ENCODE measurements around the gene LINGO3.

LINGO3 gene

GRCh38 chr19:2321565-2322283 is 13.8 kb upstream of the LINGO3 start:
- no peak for FAIRE-seq
- DNase-seq (ENCODE audit: insufficient read length): no peak
- TF ChIP-seq TAF1 (IDR thresholded peaks at IDR 0.05; ENCODE audit: borderline replicate concordance, low read depth, low read length): no peak
- TF ChIP-seq POLR2A (IDR thresholded peaks at IDR 0.05; ENCODE audit: low read depth, low read length): no peak
- no peak for TF ChIP-seq POLR2AphosphoS5 (IDR thresholded peaks at IDR 0.05; ENCODE audit: low read depth, low read length)

- no peak for FAIRE-seq
Observed at GRCh38 chr19:2320939-2321338, 13.0 kb upstream of the LINGO3 start.

GRCh38 chr19:2320049-2320448 is 12.1 kb upstream of the LINGO3 start:
- DNase-seq (ENCODE audit: insufficient read length) (no peak), FAIRE-seq (no peak)
- no peak for TF ChIP-seq POLR2AphosphoS5 (IDR thresholded peaks at IDR 0.05; ENCODE audit: low read depth, low read length)
- no peak for TF ChIP-seq POLR2A (IDR thresholded peaks at IDR 0.05; ENCODE audit: low read depth, low read length)
- no peak for TF ChIP-seq TAF1 (IDR thresholded peaks at IDR 0.05; ENCODE audit: borderline replicate concordance, low read depth, low read length)

More at GRCh38 chr19:2320939-2321338, 13.0 kb upstream of the LINGO3 start:
- no peak for DNase-seq (ENCODE audit: insufficient read length)
- TF ChIP-seq TAF1 (IDR thresholded peaks at IDR 0.05; ENCODE audit: borderline replicate concordance, low read depth, low read length) (no peak), POLR2A (IDR thresholded peaks at IDR 0.05; ENCODE audit: low read depth, low read length) (peak; percentile 34; the same call in 1 of the 2 replicates), POLR2AphosphoS5 (IDR thresholded peaks at IDR 0.05; ENCODE audit: low read depth, low read length) (peak; percentile 60)

GRCh38 chr19:2319551-2319950 is 11.6 kb upstream of the LINGO3 start:
- TF ChIP-seq POLR2AphosphoS5 (IDR thresholded peaks at IDR 0.05; ENCODE audit: low read depth, low read length) (no peak), TAF1 (IDR thresholded peaks at IDR 0.05; ENCODE audit: borderline replicate concordance, low read depth, low read length) (no peak), POLR2A (IDR thresholded peaks at IDR 0.05; ENCODE audit: low read depth, low read length) (no peak)
- DNase-seq (ENCODE audit: insufficient read length) (no peak), FAIRE-seq (no peak)

GRCh38 chr19:2318923-2319322 is 11.0 kb upstream of the LINGO3 start:
- TF ChIP-seq TAF1 (IDR thresholded peaks at IDR 0.05; ENCODE audit: borderline replicate concordance, low read depth, low read length) (no peak), POLR2A (IDR thresholded peaks at IDR 0.05; ENCODE audit: low read depth, low read length) (no peak), POLR2AphosphoS5 (IDR thresholded peaks at IDR 0.05; ENCODE audit: low read depth, low read length) (no peak)
- FAIRE-seq (no peak), DNase-seq (ENCODE audit: insufficient read length) (no peak)

- no peak for TF ChIP-seq POLR2AphosphoS5 (IDR thresholded peaks at IDR 0.05; ENCODE audit: low read depth, low read length)
- no peak for TF ChIP-seq TAF1 (IDR thresholded peaks at IDR 0.05; ENCODE audit: borderline replicate concordance, low read depth, low read length)
- TF ChIP-seq POLR2A (IDR thresholded peaks at IDR 0.05; ENCODE audit: low read depth, low read length): no peak
- DNase-seq (ENCODE audit: insufficient read length) (no peak), FAIRE-seq (no peak)
Observed at GRCh38 chr19:2317756-2318155, 9.8 kb upstream of the LINGO3 start.

GRCh38 chr19:2317300-2317699 is 9.3 kb upstream of the LINGO3 start:
- no peak for FAIRE-seq
- DNase-seq (ENCODE audit: insufficient read length): no peak
- TF ChIP-seq POLR2AphosphoS5 (IDR thresholded peaks at IDR 0.05; ENCODE audit: low read depth, low read length) (no peak), POLR2A (IDR thresholded peaks at IDR 0.05; ENCODE audit: low read depth, low read length) (no peak), TAF1 (IDR thresholded peaks at IDR 0.05; ENCODE audit: borderline replicate concordance, low read depth, low read length) (no peak)

GRCh38 chr19:2315818-2316353 is 7.9 kb upstream of the LINGO3 start:
- FAIRE-seq (peak; percentile 54), DNase-seq (ENCODE audit: insufficient read length) (no peak)

GRCh38 chr19:2315121-2315817 is 7.3 kb upstream of the LINGO3 start:
- DNase-seq (ENCODE audit: insufficient read length) (no peak), FAIRE-seq (no peak)
- TF ChIP-seq POLR2A (IDR thresholded peaks at IDR 0.05; ENCODE audit: low read depth, low read length): no peak
- TF ChIP-seq TAF1 (IDR thresholded peaks at IDR 0.05; ENCODE audit: borderline replicate concordance, low read depth, low read length): no peak
- TF ChIP-seq POLR2AphosphoS5 (IDR thresholded peaks at IDR 0.05; ENCODE audit: low read depth, low read length): no peak

More at GRCh38 chr19:2315818-2316353, 7.9 kb upstream of the LINGO3 start:
- TF ChIP-seq POLR2A (IDR thresholded peaks at IDR 0.05; ENCODE audit: low read depth, low read length) (no peak), TAF1 (IDR thresholded peaks at IDR 0.05; ENCODE audit: borderline replicate concordance, low read depth, low read length) (no peak), POLR2AphosphoS5 (IDR thresholded peaks at IDR 0.05; ENCODE audit: low read depth, low read length) (no peak)

GRCh38 chr19:2312820-2313501 is 5.0 kb upstream of the LINGO3 start:
- TF ChIP-seq POLR2A (IDR thresholded peaks at IDR 0.05; ENCODE audit: low read depth, low read length) (no peak), POLR2AphosphoS5 (IDR thresholded peaks at IDR 0.05; ENCODE audit: low read depth, low read length) (no peak), TAF1 (IDR thresholded peaks at IDR 0.05; ENCODE audit: borderline replicate concordance, low read depth, low read length) (no peak)
- FAIRE-seq (no peak), DNase-seq (ENCODE audit: insufficient read length) (no peak)

GRCh38 chr19:2311093-2311492 is 3.1 kb upstream of the LINGO3 start:
- TF ChIP-seq POLR2AphosphoS5 (IDR thresholded peaks at IDR 0.05; ENCODE audit: low read depth, low read length) (no peak), TAF1 (IDR thresholded peaks at IDR 0.05; ENCODE audit: borderline replicate concordance, low read depth, low read length) (no peak), POLR2A (IDR thresholded peaks at IDR 0.05; ENCODE audit: low read depth, low read length) (no peak)
- FAIRE-seq (no peak), DNase-seq (ENCODE audit: insufficient read length) (no peak)

Measured in GM12892 (cell line).